HepG2 (cell line): Measurements from ENCODE around the gene TMEM95. TPM values are rescaled to one million over a fixed set of nuclear protein-coding genes. Genes with fewer than 3 reads are reported as not detected.
A peak's percentile ranks its signal among the peaks of the same experiment; 100 is the strongest.

Experiments used
- ATAC-seq: fragments of 200-7000 bp; cut with Tn5 transposase; 3 replicates; pipeline ENCODE4 v1.9.1; 2020; ENCODE audit warnings: mild to moderate bottlenecking, moderate library complexity
- BruUV-seq: library from RNA; stranded (reverse); fragments of 400-500 nt; replicated peaks from 2 replicates; lab custom pipeline; 2021; lab: Mats Ljungman, UMichigan
- CTCF ChIA-PET: fragments of 300-600 bp; formaldehyde crosslinking; extraction: SDS; loops from one replicate; lab custom pipeline; 2021; ENCODE audit warnings: low total read pairs, inconsistent platforms, low intra/inter-chr PET ratio; lab: Yijun Ruan, JAX
- POLR2A ChIA-PET: fragments of 350-600 bp; sonication (Branson Sonifier 250); formaldehyde crosslinking; loops from one replicate; lab custom pipeline; 2020; ENCODE audit warnings: antibody characterized with exemption, inconsistent platforms; lab: Yijun Ruan, JAX
- DNase-seq: peaks from one replicate; pipeline ENCODE4 v3.0.0-alpha.2; 2015; ENCODE audit warnings: low spot score
- FAIRE-seq: peaks from 3 replicates; lab custom pipeline; 2011; peaks lifted over from hg19 to GRCh38; lab: Jason Lieb, UNC
- H2AFZ ChIP-seq: one replicate; pipeline ENCODE4 v1.6.1; 2011; ENCODE audit warnings: low read length, inconsistent platforms
- H3K27ac ChIP-seq: fragments of 300-600 bp; 3 replicates; pipeline ENCODE4 v1.8.0; 2011; ENCODE audit warnings: mixed run types, mild to moderate bottlenecking, mixed read lengths, low read length, inconsistent platforms; ENCODE audit not compliant: insufficient read depth; ENCODE audit errors: extremely low read length
- H3K27me3 ChIP-seq, 2 experiments: fragments of 200-600 bp in 1 of 2; 2 replicates in 1 of 2; 3 replicates in 1 of 2; pipeline versions ENCODE4 v1.6.0 to v1.8.0; 2011; ENCODE audit warnings: low read length in 2 of 2, mild to moderate bottlenecking in 2 of 2, moderate library complexity in 2 of 2, inconsistent platforms in 1 of 2; ENCODE audit not compliant: insufficient read depth in 2 of 2, control insufficient read depth in 1 of 2
- H3K36me3 ChIP-seq, 2 experiments: fragments of 200-600 bp in 1 of 2; replicated peaks in 1 of 2; 2 replicates in 1 of 2; 3 replicates in 1 of 2; pipeline versions ENCODE4 v1.5.1 to v1.8.0; 2011; ENCODE audit warnings: low read length in 2 of 2, inconsistent platforms in 1 of 2; ENCODE audit not compliant: insufficient read depth in 2 of 2, control insufficient read depth in 1 of 2
- H3K4me1 ChIP-seq: 2 replicates; pipeline ENCODE4 v1.5.1; 2012; ENCODE audit warnings: low read length, inconsistent platforms; ENCODE audit not compliant: insufficient read depth
- H3K4me2 ChIP-seq: 2 replicates; pipeline ENCODE4 v1.6.0; 2011; ENCODE audit warnings: low read depth, low read length, inconsistent platforms
- H3K4me3 ChIP-seq, 3 experiments: fragments of 200-600 bp in 1 of 3; sonication (generic), shearing (Covaris generic) in 1 of 3; replicated peaks in 1 of 3; 2 replicates each; pipeline ENCODE4 v1.5.1; 2011 to 2016; ENCODE audit warnings: low read length in 3 of 3, inconsistent platforms in 2 of 3, low read depth in 2 of 3, mild to moderate bottlenecking in 2 of 3, control low read depth in 1 of 3, mixed read lengths in 1 of 3; ENCODE audit not compliant: insufficient read depth in 1 of 3
- H3K79me2 ChIP-seq: one replicate; pipeline ENCODE4 v1.6.1; 2011; ENCODE audit warnings: low read length, inconsistent platforms; ENCODE audit not compliant: insufficient read depth
- H3K9ac ChIP-seq: 2 replicates; pipeline ENCODE4 v1.6.0; 2011; ENCODE audit warnings: mild to moderate bottlenecking, low read depth, low read length, inconsistent platforms; ENCODE audit not compliant: insufficient read depth
- H3K9me3 ChIP-seq: 2 replicates; pipeline ENCODE4 v1.5.1; 2012; ENCODE audit warnings: mild to moderate bottlenecking, low read length
- H4K20me1 ChIP-seq: 2 replicates; pipeline ENCODE4 v1.6.0; 2011; ENCODE audit warnings: inconsistent platforms, mild to moderate bottlenecking, low read length, moderate library complexity; ENCODE audit not compliant: insufficient read depth
- AGO2 ChIP-seq: fragments of 200-400 bp; formaldehyde crosslinking; optimal IDR thresholded peaks from 2 replicates; pipeline ENCODE3; 2017; ENCODE audit warnings: mild to moderate bottlenecking, low read depth, low read length, moderate library complexity
- NAIF1 ChIP-seq: sonication (generic); formaldehyde crosslinking; IDR thresholded peaks from 2 replicates; pipeline ENCODE4 v1.5.0; 2020; ENCODE audit warnings: mild to moderate bottlenecking, missing genetic modification reagents, borderline replicate concordance
- RBFOX2 ChIP-seq: fragments of 200-400 bp; formaldehyde crosslinking; IDR thresholded peaks from 2 replicates; pipeline ENCODE4 v1.6.1; 2017; ENCODE audit warnings: low read depth, mild to moderate bottlenecking, low read length
- ZNF20 ChIP-seq: sonication (generic); formaldehyde crosslinking; IDR thresholded peaks from 2 replicates; pipeline ENCODE4 v1.4.0; 2020; ENCODE audit warnings: mild to moderate bottlenecking, moderate library complexity, missing genetic modification reagents
- WGBS: methylation state at CpG from one replicate; pipeline ENCODE4 v1.1.6; 2017; ENCODE audit warnings: low lambda C conversion rate; 5-methylcytosine and 5-hydroxymethylcytosine counted together
- in situ Hi-C: cut with HindIII; loops from 2 replicates; pipeline ENCODE4 v1.10.0; 2017; ENCODE audit warnings: low pct_unique_long_range_greater_than_20kb; ENCODE audit not compliant: extremely low pct_ligation_motif_present
- intact Hi-C: fragments of 100-400 bp; cut with micrococcal nuclease; formaldehyde crosslinking; loops from one replicate; pipeline ENCODE4 v1.10.0; 2022; ENCODE audit not compliant: unreplicated experiment
- polyA plus RNA-seq, 8 experiments: library from polyadenylated mRNA; depleted of rRNA in 3 of 8; stranded (reverse) in 7 of 8; unstranded in 1 of 8; fragments of >200 nt; fragmentation: Illumina TruSeq in 4 of 8; extraction: Trizol in 4 of 8; gene quantifications; 2 replicates each; pipeline versions ENCODE4 v1.2.1 to v1.2.3, GENCODE V29; 2011 to 2016; ENCODE audit warnings: low read depth in 4 of 8, missing spikeins in 1 of 8, mixed read lengths in 1 of 8; ENCODE audit not compliant: insufficient read depth in 1 of 8
- total RNA-seq, 5 experiments: library from RNA; depleted of rRNA; stranded (reverse); fragments of >200 nt; fragmentation: Illumina TruSeq; extraction: Trizol; gene quantifications; 2 replicates each; pipeline ENCODE4 v1.2.3, GENCODE V29; 2016; ENCODE audit warnings: low read depth in 1 of 5
- TF ChIP-seq, protein P1 (sequence below): sonication (generic); formaldehyde crosslinking; IDR thresholded peaks from 2 replicates; pipeline ENCODE4 v1.5.1; 2020; ENCODE audit warnings: missing genetic modification reagents, mild to moderate bottlenecking, borderline replicate concordance

Gene TMEM95
- total and polyA plus RNA-seq, 2 of the 13 experiments (the other 11 are each of a cell fraction or from before 2014, with no cell fraction given) = not detected

DNA sequence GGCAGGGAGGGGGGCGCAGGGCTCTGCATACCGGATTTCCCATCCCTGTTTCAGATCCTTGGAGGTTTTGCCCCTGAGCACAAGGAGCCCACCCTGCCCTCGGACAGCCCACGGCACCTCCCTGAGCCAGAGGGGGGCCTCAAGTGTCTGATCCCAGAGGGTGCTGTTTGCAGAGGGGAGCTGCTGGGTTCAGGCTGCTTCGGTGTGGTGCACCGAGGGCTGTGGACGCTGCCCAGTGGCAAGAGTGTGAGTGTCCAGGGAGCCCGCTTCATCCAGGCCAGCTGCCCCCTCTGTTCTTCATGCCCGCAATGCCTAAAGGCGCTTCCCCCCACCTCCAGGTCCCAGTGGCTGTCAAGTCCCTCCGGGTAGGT lies 28.4 kb downstream of the TMEM95 start:
- no peak for DNase-seq
- ChIA-PET POLR2A (interaction anchor here (1.6 kb wide), 1 partner anchor 21 kb away, joined by 4 read pairs; the partner anchor contains the start of gene TMEM256), CTCF (no interaction called here)
- H4K20me1 ChIP-seq = no peaks in the 10 kb centered on the region
- WGBS = 100% methylated on average over 10 of the region's 11 CpGs
- in situ Hi-C loops = no loop called here
- H3K9me3 ChIP-seq = peaks cover 4% of the 10 kb centered on the region; the same call in 1 of the 2 replicates
- H3K27me3 ChIP-seq = peaks cover 0 to 7% of the 10 kb centered on the region in 2 experiments; a peak in 1 of 5 replicates
- H2AFZ ChIP-seq = no peak overlapping the region
- no peak overlapping the region for H3K4me3 ChIP-seq
- ATAC-seq = no peak
- peaks cover 21% of the 10 kb centered on the region for H3K4me1 ChIP-seq
- H3K9ac ChIP-seq = no peak overlapping the region
- FAIRE-seq = no peak
- no peak overlapping the region for H3K4me2 ChIP-seq
- TF ChIP-seq ZNF20 (no peak), AGO2 (peak; percentile 28)
- H3K79me2 ChIP-seq = no peaks in the 10 kb centered on the region
- intact Hi-C loops = no loop called here
- H3K36me3 ChIP-seq = no peaks in the 10 kb centered on the region
- BruUV-seq = no TSS peak
- no peak overlapping the region for H3K27ac ChIP-seq

DNA sequence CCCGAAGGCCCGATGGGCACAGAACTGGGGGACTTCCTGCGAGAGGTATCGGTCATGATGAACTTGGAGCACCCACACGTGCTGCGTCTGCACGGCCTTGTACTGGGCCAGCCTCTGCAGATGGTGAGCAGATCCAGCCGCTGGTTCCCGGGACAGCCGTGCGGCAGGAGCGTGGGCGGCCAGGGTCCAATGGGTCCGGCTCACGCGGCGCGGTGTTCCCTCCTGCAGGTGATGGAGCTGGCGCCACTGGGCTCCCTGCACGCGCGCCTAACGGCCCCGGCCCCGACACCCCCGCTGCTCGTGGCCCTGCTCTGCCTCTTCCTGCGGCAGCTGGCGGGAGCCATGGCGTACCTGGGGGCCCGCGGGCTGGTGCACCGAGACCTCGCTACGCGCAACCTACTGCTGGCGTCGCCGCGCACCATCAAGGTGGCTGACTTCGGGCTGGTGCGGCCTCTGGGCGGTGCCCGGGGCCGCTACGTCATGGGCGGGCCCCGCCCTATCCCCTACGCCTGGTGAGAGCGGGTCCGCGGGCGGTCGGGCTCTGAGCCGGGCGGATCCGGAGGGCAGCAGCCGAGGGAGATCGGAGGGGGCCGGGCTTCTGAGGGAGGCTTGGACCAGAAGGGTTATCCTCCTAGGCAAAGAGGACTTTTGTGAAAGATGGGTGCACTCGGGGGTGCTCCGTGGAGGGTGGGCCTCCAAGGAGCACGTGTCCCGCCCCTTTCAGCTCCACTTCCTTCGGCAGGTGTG lies 29.0 kb downstream of the TMEM95 start:
- Histone ChIP-seq H2AFZ (no peak overlapping the region), H4K20me1 (no peaks in the 10 kb centered on the region), H3K27me3 (peaks cover 0 to 7% of the 10 kb centered on the region in 2 experiments; a peak in 1 of 5 replicates), H3K4me2 (no peak overlapping the region), H3K79me2 (no peaks in the 10 kb centered on the region), H3K9me3 (peaks cover 4% of the 10 kb centered on the region; the same call in 1 of the 2 replicates), H3K27ac (no peak overlapping the region), H3K4me3 (no peak overlapping the region), H3K9ac (no peak overlapping the region), H3K36me3 (no peaks in the 10 kb centered on the region; a peak in 1 of 5 replicates), H3K4me1 (peaks cover 21% of the 10 kb centered on the region)
- in situ Hi-C loops = no loop called here
- intact Hi-C loops = no loop called here
- TF ChIP-seq NAIF1 = no peak
- TF ChIP-seq, protein P1, sequence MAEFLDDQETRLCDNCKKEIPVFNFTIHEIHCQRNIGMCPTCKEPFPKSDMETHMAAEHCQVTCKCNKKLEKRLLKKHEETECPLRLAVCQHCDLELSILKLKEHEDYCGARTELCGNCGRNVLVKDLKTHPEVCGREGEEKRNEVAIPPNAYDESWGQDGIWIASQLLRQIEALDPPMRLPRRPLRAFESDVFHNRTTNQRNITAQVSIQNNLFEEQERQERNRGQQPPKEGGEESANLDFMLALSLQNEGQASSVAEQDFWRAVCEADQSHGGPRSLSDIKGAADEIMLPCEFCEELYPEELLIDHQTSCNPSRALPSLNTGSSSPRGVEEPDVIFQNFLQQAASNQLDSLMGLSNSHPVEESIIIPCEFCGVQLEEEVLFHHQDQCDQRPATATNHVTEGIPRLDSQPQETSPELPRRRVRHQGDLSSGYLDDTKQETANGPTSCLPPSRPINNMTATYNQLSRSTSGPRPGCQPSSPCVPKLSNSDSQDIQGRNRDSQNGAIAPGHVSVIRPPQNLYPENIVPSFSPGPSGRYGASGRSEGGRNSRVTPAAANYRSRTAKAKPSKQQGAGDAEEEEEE (CRISPR knock-in tag) = no peak
- TF ChIP-seq RBFOX2 = peak; percentile 36; the same call in 1 of the 2 replicates
- peak; percentile 63 for TF ChIP-seq AGO2
- 99% methylated on average over 34 of the region's 65 CpGs for WGBS
- CTCF ChIA-PET = no interaction called here
- ATAC-seq (no peak), FAIRE-seq (no peak), DNase-seq (no peak)
- no TSS peak for BruUV-seq
- POLR2A ChIA-PET = interaction anchor here (1.6 kb wide), 1 partner anchor 20 kb away, joined by 4 read pairs; the partner anchor contains the start of gene TMEM256
